Right hindlimb (tissue), 1 donor: Measurements from ENCODE around the gene SLC4A8.
"Not testable (repeated sequence)": the region's sequence is repeated elsewhere in the genome, so short reads cannot be mapped to it uniquely, and the experiment has no call there.

ENCODE experiments used
- DNase-seq: peaks from one replicate; pipeline ENCODE4 v3.0.0-alpha.2; 2018

Gene SLC4A8

DNA sequence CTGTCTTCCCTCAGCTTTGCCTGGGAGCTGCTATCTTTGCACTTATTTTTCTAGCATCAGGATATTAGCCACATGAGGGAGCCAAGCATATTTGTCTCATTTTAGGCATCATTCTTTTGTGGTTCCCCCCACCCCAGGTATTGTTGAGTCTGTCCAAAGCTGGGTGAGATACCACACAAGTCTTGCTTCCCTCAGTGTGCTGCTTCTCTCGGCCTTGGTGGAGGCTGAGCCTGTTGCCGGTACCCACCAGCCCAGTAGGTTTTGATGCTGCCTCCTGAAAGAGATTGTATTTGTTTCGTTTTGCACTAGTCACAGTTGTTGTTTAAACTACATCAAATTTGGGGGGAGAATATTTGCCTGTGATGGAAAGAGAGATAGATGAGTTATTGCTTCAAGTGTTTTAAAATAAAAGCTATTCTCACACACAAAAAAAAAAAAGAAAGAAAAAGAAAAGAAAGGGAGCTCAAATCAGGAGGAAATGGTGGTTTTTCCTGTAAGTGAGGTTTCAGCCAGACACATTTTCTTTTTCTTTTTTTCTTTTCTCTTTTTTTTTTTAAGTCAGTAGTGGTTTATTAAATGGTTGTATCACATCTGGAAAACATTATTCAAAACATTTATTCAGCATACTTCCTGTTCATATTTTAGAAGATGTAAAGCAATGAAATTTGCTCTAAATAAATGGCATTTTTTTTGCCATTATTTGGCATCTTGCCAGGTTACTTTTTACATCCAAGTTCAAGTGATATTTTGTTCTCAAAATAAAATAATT lies 58.5 kb downstream of the SLC4A8 start:
- peak; percentile 32 for DNase-seq

DNA sequence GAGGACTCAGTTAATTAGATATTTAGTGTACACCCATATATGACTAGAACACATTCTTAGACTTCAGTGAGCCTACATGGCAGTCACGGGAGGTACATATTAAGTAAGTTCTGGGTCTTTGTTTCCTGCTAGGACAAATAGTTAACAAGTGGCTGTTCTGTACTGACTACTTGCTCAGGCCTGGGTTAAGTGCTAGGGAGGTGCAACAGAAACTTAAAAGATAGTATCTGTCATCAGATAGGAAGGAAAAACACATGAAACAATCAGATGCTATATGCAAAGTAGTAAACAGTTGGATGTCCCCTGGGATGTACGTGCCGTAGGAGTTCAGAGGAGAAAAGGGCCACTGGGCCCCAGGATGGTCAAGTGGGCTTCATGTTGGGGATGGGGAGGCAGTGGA lies 59.5 kb downstream of the SLC4A8 start:
- no peak for DNase-seq

DNA sequence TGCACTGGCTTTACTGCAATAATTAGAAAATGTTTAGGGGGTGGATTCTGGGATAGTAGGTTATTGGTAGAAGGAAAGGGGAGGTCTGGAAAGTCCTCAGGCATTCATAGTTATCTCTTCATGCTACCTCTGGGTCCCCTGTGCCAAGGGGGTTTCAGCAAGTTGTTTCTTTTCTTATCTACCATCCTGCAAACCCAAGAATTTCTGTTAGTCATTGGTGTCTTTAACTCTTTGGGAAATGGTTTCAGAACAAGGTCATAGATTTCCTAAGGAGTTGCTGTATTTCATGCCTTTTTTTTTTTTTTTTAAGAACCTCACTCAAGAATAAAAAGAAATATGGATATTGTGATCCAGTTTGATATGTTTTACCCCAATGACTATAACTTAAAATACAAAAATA lies 63.6 kb downstream of the SLC4A8 start:
- no peak for DNase-seq

DNA sequence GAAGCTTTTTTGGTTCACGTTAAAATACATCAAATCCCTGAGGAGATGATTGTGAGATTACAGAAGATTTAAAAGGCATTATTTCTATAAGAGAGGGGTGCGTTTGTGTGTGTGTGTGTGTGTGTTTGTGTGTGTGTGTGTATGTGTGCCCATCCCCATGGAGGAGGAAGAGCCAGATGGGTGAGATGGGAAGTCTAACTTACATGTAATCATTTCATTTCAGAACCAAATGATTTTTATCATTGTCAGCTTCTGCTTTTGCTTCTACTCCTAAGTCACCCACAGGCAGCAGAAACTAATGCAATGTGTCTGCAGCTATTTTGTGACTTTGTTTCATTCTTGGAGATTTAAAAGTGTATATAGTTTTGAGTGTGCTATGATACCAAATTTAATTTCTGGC lies 68.7 kb downstream of the SLC4A8 start:
- no peak for DNase-seq

DNA sequence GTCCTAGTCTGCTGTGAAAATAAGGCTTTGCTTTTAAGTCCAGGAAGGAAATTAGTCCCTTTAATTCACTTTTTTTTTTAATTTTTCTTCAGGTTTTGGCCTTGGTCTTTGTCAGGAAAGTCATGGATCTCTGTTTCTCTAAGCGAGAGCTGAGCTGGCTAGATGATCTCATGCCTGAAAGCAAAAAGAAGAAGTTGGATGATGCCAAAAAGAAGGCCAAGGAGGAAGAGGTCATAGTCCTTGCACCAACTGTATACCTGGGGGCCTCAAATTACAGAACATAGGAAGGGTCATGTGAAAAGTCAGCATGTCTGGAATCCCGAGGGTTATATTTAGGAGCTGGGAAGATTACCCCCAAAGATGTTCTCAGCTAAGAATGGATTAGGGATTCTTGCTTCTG lies 72.3 kb downstream of the SLC4A8 start:
- no peak for DNase-seq

DNA sequence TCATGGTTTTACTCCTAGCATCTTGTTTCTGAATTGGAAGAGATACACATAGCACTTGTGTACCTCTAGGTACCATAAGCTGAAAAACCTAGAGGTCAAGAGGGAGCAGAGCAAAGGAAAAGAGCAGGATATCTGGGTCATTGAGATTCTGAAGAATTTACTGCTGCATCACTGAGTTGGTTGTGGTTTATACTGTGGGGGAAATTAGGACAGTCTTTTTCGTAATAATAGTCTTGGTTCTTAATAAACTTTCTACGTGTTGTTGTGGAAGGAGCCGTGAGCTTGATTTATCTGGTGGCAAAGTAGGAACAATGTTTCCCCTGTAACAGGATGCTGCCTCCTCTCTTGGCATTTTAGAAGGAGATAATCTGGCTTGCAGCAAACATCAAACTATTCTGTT lies 80.2 kb downstream of the SLC4A8 start:
- no peak for DNase-seq

DNA sequence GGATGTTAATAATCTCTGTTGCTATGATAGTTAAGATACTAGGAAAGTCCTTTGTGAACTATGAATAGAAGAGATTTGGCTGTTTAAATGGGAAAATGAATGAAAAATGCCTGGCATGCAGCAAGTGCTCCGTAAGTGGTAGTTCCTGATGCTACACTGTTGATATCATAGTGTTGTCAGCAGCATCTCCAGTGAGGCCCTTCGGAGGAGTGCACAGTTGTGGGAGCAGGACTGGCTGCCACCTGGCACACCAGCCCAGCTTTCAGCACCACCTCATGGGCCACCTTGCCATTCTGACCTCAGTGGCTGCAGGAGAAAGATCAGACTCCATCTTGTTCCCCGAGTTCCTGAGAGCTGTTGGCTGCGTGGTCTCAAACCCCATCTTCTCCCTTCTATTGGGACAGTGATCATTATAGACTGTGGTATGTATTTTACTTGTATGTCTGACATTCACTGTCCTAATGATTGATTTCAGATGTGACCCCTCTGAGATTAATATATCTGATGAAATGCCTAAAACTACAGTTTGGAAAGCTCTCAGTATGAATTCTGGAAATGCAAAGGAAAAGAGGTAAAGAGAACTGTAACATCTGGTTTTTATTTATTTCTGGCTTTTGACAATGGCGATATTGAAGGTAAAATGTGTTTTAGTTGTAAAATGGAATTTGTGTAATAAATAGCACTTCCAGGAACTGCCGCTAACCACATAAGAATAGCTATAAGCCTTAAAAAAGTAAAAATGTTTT lies 80.9 kb downstream of the SLC4A8 start:
- peak; percentile 54 for DNase-seq

DNA sequence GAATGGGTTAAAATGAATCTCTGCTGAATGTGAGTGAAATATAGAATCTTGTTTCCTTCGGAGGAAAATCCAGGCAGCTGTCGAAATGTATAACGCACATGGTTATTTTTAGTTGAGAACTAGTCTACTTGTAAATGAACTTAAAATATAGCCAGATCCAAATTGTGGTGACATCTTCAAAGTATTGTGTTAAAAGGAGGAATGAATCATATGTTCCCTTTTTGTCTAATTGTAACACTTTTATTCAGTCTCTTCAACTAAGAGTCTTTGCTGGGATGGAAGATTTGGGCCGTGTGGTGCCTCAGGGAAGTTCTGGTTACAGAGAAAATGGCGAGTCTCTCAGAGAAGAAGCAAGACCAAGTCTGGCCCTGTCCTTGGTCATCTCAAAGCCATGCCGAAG lies 82.5 kb downstream of the SLC4A8 start:
- DNase-seq, result no peak

DNA sequence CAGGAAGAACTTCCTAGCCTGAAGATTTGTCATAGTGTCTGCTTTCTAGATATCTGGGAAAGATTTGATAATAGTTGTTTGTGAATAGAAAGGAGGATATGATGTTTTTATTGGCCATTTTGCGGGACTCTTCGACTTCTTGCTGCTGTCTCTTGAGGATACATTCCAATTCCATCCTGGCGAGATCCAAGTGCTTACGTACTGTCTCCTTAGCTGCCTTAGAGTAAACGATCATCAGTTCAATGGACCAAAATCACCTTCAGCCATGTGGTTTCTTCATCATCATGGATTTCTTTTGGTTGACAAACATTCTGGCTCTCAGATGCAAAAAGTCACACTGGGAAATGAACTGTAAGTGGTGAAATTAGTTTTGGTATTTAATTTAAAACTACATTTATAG lies 83.7 kb downstream of the SLC4A8 start:
- DNase-seq, result no peak

DNA sequence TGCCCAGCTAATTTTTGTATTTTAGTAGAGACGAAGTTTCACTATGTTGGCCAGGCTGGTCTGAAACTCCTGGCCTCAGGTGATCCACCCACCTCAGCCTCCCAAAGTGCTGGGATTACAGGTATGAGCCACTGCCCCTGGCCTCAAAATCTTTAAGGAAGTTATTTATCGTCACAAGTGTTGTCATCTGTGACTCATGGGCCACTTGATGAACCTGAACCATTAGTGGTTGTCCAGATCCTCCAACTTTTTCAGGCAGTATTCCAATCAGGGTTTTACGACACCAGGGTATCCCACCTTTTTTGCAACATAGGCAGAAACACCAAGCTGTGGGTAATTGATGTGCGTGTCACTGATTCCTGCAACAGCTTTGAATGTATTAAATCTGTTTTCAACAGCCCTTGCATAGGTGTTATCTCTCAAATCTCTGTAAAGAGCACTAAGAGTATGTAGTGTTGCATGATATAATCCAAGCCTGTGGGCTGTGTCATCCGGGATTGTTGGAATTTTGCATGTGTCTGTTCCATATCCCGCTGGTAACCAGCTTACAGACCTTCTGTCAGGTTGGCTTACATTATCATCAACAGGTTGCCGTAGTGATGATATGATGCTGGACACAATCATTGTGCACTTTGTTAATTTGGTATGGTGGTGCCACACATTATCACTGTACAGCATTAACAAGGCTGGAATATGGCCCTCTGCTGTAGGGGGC lies 87.1 kb downstream of the SLC4A8 start:
- no peak for DNase-seq

DNA sequence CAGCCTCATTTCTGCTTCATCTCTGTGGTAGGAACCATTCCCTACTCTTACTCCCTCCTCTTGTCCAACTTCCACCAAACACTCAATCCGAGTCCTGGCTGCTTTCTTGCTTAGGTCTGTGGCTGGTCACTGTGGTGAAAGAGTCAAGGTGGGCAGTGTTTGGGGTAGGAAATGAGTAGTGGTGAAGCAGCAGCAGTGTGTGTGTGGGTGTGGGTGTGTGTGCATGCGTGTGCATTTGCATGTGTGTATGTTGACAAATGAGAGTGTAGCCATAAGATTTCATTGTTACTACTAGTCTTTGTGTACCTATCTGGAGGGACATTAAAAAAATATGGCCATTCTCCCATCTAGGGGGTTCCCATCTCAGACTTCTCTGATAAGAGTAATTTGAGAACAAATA lies 87.8 kb downstream of the SLC4A8 start:
- no peak for DNase-seq

DNA sequence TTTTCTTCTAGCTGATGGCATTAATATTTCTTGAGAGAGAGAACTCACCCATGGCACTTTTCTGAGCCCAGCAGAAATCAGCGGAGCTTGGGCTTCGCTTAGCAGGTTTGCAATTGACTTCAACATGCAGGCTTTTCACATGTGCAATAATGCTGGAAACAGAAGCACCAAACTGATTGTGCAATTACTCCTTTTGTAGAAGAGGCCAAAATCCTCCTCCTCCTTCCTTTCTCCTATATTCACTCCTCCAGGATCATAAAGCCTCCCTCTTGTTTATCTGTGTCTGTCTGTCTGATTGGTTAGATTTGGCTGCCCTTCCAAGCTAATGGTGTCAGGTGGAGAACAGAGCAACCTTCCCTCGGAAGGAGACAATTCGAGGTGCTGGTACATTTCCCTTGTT lies 90.4 kb downstream of the SLC4A8 start:
- DNase-seq, result not testable (repeated sequence)

DNA sequence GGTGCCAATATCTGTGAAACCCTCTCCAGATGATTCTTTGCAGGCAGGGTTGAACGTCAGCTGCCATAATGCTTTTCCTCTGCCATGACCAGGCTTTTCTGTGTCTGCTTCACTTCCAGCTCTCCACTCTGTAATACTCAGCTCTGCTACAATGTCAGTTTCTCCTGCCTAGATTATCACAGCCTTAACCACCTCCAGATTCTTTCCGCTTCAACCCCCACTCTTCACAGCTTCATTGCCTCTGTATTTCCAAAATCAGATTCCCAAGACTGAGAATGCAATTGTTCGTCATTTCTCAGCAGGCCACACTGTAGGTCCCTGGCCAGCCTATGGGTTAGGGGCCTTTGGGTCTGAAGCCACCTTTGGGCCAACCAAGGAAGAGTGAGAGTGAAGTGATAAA lies 92.7 kb downstream of the SLC4A8 start:
- no peak for DNase-seq

DNA sequence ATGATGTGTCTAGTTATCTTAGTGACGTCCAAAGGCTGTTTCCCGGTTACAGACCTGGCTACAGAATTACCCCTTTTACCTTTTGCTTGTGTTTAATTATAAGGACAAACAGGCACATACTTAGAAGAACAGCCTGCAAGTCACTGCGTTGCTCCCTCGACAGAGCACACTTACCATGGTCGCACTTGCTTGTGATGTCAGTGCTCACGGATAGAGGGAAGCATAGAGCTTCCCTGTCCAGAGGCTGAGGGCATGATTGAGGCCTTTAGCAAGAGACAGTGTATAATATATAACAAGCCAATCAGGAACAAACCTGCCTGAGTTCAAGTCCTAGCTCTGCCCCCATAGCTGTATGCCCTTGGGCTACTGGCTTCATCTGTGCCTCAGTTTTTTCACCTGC lies 93.2 kb downstream of the SLC4A8 start:
- DNase-seq, result no peak

DNA sequence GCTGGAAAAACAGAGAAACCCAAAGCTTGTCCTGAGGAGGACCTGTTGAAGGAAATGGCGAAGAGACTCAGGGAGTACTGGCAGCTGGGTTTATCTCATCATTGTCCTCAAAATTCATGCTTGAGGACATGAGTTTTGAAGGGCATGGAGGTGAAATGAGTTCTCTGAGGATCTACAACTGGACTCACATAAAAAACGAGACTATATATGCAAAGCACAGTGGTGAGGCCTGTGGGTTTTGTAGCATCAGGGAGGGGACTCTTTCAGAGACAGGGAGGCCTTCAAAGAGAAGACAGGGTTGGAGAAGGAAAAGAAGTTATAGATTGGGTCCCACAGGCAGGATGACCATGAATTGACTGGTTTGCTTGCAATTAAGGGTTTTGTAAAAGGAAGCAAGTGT lies 95.1 kb downstream of the SLC4A8 start:
- no peak for DNase-seq

DNA sequence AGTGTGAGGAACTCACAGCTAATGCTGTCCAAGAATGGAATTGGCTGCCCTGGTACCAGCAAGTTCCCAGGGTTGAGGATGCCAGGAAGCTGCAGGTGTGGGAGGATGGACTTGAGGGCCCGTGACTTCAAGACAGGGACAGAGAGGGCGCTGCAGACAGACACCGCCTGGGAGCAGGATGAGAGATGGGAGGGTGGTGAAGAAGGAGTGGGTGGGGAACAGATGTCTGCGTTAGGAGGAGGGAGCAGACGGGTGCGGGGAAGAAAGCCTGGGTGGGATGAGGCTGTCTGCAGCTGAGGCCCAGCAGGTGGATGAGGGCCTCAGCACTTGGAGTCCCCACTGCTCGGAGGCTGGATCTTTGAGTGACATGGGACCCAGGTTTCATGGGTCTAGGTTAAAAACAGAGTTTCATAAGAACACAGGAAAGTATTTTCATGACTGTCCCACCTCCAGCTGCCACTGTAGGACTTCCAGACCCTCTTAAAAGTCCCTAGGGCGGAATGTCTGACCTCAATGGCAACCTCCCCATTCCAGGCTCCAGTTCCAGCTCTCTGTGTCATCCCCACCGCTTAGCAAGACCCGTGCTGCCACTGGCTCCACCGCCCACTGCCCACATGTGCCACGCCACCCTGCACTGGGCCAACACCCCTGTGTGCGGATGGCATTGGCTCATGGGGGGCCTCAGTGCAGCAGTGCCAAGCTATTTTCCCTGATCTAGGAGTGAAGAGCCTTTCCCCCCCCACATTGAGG lies 96.1 kb downstream of the SLC4A8 start:
- DNase-seq, result no peak

DNA sequence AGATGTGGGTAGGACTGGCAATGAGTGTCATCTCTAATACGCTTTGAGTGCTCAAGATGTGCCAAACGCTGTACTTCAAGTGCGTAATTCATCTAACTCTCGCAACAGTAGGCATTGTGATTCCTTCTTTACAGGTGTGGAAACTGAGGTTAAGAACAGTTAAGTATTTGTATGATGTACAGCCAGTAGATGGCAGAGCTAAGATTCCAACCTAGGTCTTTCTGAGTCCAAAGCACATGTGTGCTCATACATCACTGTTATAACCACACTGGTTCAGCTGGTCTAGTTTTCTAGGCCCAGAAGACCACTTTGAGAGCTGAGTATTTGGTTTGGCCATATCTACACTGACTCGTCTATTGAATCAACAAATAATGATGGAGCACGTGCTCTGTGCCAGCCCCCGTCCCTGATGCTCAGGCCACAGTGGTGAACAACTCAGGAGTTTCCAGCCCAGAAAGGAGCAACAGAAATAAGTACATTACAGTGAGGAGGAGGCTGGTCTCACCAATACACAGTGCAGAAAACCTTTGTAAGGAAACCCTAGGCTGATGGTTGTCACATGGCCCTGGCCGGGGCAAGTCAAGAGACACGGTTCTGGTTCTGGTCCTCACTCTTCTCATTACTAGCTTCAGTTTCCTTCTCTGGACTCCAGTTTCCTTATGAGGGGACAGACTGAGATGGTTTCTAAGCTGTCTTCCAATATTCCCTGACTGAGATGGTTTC lies 97.1 kb downstream of the SLC4A8 start:
- no peak for DNase-seq

DNA sequence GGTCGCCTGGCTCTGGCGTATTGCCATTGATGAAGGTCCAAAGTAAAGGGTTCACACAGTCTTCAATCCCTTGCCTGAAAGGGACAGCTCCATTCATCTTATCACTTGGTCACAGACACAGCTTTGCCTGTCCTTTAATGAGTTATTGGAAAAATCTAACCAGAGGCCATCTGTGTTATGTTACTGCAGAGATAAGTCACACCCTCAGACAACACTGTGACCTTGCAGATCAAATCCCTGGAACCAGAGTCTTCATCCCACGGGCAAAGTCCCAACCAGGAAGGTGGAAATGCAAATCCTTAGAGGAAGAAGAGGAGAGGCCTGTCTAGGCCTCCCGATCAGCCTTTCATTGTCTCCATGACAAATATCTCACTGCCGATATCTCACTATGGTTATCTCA lies 98.1 kb downstream of the SLC4A8 start:
- DNase-seq, result no peak

DNA sequence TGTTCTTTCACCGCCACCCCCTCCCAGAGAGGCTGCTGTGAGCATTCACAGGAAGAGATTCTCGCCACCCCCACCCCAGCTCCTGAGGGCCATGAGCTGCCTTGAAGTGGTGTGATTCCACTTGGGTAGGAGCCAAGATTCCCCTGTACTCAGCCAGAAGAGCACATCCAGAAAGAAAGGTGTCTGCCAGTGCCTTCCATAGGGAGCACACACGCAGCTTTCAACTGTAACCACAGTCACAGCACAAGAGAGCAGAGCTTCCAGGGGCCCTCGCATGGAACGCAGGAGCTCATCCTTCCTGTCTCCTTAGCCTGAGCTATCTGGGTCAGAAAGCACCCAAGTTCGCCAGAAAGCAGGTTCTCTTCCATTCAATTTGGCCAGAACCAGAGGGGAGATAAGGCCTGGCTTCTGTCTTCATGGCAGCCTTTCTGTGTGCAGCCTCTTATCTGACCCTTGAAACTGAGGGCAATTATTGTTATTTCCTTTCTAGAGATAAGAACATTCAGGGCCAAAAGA lies 99.8 kb downstream of the SLC4A8 start:
- peak; percentile 61 for DNase-seq

DNA sequence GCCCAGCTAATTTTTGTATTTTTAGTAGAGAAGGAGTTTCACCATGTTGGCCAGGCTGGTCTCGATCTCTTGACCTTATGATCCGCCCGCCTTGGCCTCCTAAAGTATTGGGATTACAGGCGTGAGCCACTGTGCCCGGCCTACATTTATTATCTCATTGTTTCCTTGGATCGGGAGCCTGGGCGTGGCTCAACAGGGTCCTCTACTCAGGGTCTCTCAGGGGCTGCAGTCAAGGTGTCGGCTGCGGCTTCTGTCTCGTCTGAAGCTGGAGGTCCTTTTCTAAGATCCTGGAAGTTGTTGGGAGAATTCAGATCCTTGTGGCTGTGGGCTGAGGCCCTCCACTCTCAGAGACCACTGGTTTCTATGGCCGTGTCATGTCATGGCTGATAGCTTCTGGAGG lies 100.9 kb downstream of the SLC4A8 start:
- DNase-seq, result no peak

DNA sequence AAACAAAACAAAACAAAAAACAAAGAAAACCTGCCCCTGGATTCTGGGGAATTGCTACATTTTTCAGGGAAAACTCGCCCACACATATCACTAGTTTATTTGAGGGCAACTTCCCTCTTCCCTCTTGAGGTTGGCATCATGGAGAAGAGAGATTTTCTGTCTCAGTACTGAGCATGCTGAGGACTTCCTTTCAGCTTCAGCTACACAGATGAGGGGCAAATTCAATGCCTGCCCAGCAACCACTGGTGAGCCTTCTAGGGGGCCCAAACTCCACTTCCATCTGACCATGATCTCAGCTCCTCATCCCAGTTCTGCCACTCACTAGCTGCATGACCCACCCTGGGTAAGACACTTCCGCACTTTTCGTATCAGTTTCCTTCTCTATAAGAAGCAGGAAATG lies 103.3 kb downstream of the SLC4A8 start:
- DNase-seq, result no peak
